ENCODE data around the gene ENOX1.

ENOX1 gene

GRCh38 chr13:43737392-43737923 is 49.3 kb downstream of the ENOX1 start:
- DNase-seq: no peak

- no peak for DNase-seq
Measured at GRCh38 chr13:43732726-43733125, 54.0 kb downstream of the ENOX1 start.

- DNase-seq: no peak
Measured at GRCh38 chr13:43731296-43731695, 55.5 kb downstream of the ENOX1 start.

GRCh38 chr13:43730642-43731041 is 56.1 kb downstream of the ENOX1 start:
- DNase-seq: no peak

GRCh38 chr13:43728421-43728820 is 58.4 kb downstream of the ENOX1 start:
- no peak for DNase-seq

GRCh38 chr13:43727856-43728255 is 58.9 kb downstream of the ENOX1 start:
- no peak for DNase-seq

- no peak for DNase-seq
Measured at GRCh38 chr13:43725460-43725859, 61.3 kb downstream of the ENOX1 start.

GRCh38 chr13:43720780-43721397 is 65.9 kb downstream of the ENOX1 start:
- DNase-seq: no peak

- DNase-seq: no peak
Measured at GRCh38 chr13:43698758-43699157, 88.0 kb downstream of the ENOX1 start.

- DNase-seq: no peak
Measured at GRCh38 chr13:43698009-43698408, 88.8 kb downstream of the ENOX1 start.

GRCh38 chr13:43697323-43697722 is 89.4 kb downstream of the ENOX1 start:
- DNase-seq: no peak

GRCh38 chr13:43694146-43694664 is 92.6 kb downstream of the ENOX1 start:
- DNase-seq: no peak

GRCh38 chr13:43693639-43694038 is 93.1 kb downstream of the ENOX1 start:
- DNase-seq: no peak

- no peak for DNase-seq
Measured at GRCh38 chr13:43688227-43688907, 98.4 kb downstream of the ENOX1 start.

- DNase-seq: no peak
Measured at GRCh38 chr13:43687038-43687437, 99.7 kb downstream of the ENOX1 start.

GRCh38 chr13:43686557-43686956 is 100.2 kb downstream of the ENOX1 start:
- DNase-seq: no peak

- no peak for DNase-seq
Measured at GRCh38 chr13:43684963-43685725, 101.6 kb downstream of the ENOX1 start.

- DNase-seq: no peak
Measured at GRCh38 chr13:43682701-43683100, 104.1 kb downstream of the ENOX1 start.

GRCh38 chr13:43676320-43676719 is 110.5 kb downstream of the ENOX1 start:
- DNase-seq: no peak

- DNase-seq: no peak
Measured at GRCh38 chr13:43675577-43675976, 111.2 kb downstream of the ENOX1 start.

GRCh38 chr13:43669964-43670363 is 116.8 kb downstream of the ENOX1 start:
- no peak for DNase-seq

- DNase-seq: no peak
Measured at GRCh38 chr13:43669101-43669500, 117.7 kb downstream of the ENOX1 start.

- DNase-seq: no peak
Measured at GRCh38 chr13:43666403-43666802, 120.4 kb downstream of the ENOX1 start.

GRCh38 chr13:43665388-43665787 is 121.4 kb downstream of the ENOX1 start:
- DNase-seq: no peak
